NOMO-1 treated with DMSO at 0.1 percent for 48 hours (cell line): Measurements from ENCODE around the gene NEK6.
A peak's percentile ranks its signal among the peaks of the same experiment; 100 is the strongest.

Source experiments
- DNase-seq: peaks from one replicate; lab custom pipeline; 2025; ENCODE audit not compliant: unreplicated experiment; lab: John Stamatoyannopoulos, UW

NEK6 gene

DNA sequence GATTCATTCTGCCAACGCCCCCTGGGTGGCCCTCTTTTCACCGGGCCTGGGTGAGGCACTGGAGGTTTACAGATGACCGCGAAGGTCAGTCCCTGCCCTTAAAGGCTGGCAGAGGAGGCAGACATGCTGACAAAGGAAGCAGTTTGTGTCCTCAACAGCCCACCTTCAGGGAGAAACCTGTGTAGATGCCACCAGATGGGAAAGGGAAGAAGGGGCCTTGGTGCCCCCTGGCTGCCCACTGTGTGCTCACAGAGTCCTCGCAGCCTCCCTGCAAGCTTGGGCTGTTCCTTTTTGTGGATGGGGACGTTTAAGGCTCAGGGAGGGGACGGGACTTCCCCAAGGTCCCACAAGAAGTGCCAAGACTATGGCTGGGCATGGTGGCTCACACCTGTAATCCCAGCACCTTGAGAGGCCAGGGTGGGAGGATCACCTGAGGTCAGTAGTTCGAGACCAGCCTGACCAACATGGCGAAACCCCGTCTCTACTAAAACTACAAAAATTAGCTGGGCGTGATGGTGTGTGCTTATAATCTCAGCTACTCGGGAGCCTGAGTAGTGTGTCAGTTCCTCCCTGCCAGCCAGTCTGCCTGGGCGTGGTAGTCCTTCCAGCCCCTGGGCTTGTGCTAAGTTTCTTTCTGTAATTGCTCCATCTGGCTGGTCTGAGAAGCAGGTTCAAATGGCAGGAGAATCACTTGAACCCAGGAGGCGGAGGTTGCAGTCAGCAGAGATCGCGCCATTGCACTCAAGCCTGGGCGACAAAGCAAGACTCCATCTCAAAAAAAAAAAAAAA is 36.2 kb downstream of the NEK6 start:
- peak; percentile 34 for DNase-seq

DNA sequence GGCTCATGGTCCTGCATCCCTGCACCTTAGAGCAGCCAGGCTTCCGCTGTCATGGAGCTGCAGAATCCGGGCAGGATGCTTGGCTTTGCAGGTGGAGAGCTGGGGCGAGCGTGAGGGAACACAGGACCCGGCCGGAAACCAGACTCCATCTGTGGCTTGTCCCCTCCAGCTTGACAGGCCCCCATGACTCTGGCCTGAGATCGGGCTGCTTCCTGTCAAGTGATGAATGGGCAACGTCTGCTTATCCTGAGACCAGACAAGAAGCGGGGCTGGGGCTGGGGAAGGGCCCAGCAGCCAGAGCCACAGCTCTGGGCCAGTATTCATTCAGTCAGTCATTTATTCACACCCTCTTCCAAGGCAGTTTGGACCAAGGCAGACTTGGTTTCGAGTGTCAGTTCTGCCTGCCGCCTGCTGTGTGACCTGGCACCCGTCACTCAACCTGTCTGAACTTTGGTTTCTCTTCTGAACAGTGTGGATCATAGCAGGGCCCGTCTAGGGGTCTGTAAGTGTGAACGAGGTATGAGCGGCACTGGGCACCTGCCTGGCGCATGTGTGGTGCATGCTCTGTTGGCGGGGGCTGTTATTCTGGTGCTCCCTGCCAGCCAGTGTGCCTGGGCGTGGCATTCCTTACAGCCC is 37.5 kb downstream of the NEK6 start:
- DNase-seq: no peak

DNA sequence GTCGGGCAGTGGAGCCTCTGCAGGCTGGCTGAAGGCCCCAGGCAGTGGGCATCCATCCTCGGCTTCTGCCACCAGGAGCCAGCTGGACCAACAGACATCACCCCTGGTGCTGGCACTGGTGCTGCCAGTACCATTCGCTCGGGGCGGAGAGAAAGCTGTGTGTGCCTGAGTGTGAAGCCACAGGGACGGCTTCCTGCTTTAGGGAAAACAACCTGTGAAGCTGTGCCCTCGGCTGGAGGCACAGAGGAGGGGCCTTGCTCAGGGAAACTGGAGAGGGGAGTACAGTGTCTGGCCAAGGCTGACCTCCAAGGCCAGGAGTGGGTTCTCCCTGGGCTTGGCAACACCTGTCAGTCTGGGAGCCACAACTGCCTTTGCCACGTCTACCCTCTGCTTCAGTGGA is 38.3 kb downstream of the NEK6 start:
- DNase-seq: no peak

DNA sequence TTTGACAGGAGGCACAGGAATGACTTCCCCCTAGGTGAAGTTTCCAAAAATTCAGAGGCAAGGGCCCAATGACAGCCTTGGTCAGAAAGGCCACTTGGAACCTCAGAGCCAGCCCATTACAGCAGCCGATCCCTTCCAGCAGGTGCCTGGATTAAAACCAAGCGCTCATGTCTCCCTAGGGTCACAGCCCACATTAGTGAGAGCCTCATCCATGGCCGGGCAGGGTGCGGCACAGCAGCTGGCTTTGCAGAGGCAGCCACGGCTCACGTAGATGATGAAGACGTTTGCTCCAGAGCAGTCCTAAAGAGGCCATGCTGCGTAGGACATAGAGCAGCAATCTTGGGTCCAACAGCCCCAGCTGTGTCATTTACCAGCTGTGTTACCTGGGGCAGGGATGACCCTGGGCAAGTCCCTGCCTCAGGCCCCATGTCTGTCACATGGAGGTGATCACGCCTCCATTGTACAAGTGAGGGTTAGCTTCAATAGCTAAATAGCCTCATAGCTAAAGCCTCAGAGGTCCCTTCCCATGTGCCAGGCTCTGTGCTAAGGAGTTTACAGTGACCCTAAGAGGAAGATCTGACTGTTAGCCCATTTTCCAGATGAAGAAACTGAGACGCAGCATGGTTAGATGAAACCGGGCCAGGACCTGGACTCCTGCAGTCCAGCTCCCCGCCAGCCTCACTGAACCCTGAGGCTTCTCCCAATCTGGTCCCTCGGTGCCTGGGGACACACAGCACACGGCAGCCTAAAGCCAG is 39.2 kb downstream of the NEK6 start:
- no peak for DNase-seq

DNA sequence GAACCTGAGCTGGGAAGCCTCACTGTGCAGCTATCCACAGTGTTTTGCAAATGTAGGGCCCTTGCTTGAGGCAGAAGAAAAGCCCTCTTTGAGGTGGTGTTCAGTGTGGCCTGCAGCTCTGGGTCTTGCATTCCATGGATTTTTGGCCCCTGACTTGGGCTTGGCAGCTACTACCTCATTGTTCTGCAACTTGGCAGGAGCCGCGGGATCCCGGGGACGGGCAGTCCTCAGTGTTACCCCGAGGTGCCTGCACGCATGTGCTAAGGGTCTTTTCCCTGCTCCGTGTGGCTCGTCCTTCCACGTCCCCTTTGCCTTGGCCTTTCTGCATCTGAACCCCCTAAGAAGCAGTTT is 39.8 kb downstream of the NEK6 start:
- no peak for DNase-seq

DNA sequence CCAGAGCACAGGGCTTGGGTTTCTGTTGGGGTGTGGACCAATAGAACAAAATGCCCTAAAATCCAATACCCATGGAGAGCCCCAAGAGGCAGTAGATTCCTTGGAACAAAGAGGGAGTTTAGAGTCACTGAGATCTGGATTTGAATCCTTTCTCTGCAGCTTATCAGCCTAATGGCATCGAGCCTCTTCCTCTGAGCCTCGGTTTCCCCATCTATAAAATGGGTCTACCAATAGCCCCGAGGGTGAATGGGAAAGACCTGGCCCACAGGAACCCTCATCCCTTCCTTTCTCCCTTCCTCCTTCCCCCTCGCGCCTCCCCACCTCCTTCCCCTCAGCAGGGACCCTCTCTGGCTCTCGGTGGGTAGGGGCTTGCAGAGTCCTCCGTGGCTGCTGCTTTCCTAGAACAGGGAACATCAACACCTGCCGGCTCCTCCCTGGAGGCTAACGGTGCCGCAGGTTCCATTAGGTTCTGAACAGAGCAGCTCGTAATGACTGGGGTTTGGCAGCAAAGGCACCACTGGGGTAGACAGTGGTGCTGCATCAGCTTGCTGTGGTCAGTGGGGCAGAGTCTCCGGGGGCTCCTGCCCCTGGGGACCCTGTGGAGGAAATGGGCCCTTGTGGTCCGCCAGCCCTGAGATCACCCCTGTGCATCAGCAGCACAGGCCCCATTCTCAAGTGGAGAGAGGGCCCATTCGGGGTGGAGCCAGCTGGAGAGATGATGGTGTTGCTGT is 40.3 kb downstream of the NEK6 start:
- DNase-seq: no peak

DNA sequence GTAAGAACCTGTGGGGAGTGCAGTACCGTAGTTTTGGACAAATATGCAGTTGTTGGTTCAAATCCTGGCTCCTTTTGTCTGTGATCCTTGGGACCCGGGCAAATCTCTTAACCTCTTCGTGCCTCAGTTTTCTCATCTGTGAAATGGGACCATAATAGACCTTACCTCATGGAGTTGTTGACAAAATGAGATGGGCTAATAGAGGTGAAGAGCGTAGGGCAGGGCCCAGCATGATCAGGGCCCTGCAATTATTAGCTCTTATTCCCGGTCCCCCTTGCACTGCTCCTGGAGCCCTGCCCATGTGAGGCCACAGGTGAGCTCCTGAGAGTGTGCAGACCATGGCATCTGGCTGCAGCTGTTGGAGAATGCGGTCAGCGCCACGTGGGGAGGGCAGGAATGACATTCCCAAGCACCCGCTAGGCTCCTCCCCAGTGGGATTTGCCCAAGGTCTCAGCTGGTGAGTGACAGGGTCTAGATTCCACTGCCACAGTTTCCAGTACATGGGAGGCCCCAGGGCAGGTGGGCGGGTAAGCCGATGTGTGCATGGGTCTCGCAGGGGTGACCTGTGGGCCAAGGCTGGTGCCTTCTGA is 41.0 kb downstream of the NEK6 start:
- no peak for DNase-seq

DNA sequence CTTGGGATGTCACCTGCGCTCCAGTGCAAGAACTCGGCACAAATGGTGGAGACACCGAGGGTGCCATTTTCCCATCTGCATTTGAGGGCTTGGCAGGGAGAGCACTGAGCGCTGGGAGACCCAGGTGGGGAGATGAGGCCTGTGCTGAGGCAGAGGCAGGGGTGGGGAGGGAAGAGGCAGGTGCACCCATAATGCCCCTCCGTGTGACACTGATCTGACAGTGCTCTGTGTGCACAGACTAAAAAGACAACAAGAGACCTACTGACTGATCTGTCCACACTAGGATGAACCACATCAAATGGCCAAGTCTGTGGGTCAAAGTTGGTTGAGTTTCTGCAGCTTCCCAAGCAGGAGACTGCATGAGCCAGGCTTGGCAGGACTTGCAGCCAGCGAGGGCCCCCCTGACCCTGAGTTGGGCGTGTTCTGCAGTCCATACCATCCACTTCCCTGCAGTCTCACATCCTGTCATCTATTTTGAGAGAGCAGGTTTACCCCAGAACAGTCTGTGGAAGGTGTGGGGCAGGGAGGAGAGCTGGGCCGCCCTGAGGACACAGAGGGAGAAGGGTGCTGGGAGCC is 41.9 kb downstream of the NEK6 start:
- no peak for DNase-seq

DNA sequence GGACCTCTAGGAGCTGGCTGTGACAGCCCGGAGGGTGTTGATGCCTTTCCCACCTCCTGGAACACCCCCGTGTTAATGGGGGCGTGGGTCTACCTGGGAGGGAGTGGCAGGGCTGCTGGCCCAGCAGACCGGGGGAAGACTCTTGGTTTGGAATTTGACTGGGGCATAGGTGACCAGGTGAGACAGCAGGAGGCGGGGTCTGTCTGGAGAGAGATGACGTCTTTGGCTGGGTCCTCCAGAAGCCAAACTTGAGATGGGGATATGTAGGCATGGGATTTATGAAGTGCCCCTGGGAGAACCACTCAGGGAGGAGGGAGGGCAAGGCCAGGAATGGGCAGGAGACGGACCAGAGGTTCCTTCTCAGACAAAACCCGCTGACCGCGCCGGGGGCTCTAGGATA is 42.6 kb downstream of the NEK6 start:
- DNase-seq: no peak

DNA sequence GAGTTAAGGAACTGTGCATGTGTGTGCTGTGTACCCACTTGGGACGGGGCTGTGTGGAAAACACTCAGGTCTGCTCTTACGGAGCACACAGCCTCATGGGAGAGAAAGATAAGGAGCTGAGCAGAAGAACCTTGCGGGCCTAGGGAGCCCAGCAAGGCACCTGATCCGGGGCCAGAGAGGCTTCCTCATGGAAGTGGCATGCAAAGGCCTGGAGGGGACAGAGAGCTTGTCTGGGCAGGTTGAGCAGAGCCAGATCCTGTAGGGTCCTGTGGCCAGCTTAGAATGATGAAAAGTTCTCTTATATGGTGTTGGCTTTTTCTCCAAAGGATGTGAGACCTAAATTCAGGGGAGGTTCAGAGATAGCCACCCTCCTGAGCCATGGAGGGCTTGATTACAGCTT is 45.2 kb downstream of the NEK6 start:
- DNase-seq: no peak

DNA sequence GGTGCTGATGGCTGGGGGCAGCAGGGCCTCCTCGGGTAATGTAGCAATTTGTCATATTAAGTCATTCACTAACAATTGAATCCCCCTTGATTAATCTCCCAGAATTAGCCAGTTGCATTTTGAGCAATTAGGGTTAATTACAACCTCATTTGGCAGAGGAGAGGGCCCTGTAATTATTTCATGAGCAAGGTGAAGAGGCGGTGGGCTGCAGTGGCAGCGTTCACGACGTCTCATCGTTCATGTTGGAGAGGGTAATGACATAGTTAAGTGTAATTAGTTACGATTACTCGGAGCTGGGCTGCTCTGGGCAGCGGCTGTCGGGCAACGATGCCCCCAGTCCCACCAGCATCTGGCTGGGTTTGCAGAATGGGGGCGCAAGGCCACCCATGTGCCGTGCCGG is 46.0 kb downstream of the NEK6 start:
- DNase-seq: no peak

DNA sequence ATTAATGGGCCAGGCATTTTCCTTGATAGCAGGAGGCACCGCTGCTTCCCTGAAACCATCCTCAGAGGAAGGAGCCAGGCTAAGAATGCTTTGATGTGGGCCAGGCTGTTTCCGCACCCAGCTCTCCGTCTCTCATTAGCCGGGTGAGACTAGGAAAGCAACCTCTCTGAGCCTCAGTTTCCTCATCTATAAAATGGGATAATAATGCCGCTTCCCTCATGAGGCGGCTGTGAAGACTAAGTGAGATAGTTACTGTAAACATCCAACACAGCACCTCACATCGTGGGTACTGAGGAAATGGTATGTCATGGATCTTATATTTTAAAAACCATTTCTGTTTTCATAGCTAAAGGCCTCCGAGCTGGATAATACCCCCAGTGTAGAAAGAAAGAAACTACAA is 46.5 kb downstream of the NEK6 start:
- DNase-seq: no peak

DNA sequence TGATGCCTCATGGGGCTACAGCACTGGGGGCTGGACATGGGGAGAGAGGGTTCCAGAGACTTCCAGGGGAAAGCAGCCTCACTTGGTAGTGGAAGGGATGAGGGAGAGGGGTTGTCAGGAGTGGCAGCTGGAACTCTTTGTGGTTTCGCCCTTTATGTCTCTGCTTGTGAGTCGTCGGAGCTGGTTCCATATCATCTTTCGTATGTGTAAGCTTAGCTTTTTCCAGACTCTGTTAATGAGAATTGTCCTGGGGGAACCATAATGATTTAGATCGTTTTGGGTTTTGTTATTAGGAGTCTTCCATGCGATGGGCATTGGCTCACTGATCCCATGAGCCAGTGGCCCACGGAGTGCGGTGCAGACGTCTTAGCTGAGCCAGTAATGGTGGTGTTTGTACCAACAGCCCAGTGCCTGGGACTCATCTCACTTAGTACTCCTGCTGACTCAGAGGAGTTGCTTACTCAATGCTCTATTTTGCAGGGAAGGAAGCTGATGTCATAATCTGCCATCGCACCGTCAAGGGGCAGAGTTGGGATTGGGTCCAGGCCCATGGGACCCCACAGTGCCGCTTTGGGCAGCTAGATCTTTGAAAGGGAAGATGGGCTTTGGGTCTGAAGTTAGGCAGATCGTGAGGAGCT is 48.5 kb downstream of the NEK6 start:
- DNase-seq: peak; percentile 13

DNA sequence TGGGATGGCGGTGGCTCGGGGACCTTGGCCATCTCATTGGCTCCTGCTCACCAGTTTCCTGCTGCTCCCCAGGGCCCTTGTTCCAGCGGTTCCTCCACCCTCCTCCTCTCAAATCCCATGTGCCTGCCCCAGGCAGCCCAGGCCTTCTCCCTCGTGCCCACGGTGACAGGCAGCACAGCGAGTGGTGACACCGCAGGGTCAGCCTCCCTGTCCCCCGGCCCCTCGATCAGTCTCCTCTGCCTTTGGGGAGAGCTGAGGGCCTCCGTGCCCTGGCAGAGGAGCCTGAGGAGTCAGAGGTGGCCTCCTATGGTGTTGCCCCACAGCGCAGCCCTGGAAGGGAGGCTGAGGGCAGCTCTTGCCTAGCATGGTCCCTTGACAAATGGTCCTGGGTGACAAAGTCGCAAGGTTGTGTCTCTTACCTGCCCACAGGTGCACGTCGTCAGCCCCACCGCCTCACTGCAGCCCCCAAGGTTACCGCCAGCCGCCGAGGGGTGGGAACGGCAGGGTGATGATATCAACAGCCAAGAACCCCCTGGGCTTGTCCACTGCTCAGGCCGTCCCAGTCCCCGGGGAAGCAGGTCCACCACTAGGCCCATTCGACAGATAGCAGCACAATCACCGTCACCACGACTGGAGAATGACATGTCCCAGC is 49.8 kb downstream of the NEK6 start:
- DNase-seq: no peak

DNA sequence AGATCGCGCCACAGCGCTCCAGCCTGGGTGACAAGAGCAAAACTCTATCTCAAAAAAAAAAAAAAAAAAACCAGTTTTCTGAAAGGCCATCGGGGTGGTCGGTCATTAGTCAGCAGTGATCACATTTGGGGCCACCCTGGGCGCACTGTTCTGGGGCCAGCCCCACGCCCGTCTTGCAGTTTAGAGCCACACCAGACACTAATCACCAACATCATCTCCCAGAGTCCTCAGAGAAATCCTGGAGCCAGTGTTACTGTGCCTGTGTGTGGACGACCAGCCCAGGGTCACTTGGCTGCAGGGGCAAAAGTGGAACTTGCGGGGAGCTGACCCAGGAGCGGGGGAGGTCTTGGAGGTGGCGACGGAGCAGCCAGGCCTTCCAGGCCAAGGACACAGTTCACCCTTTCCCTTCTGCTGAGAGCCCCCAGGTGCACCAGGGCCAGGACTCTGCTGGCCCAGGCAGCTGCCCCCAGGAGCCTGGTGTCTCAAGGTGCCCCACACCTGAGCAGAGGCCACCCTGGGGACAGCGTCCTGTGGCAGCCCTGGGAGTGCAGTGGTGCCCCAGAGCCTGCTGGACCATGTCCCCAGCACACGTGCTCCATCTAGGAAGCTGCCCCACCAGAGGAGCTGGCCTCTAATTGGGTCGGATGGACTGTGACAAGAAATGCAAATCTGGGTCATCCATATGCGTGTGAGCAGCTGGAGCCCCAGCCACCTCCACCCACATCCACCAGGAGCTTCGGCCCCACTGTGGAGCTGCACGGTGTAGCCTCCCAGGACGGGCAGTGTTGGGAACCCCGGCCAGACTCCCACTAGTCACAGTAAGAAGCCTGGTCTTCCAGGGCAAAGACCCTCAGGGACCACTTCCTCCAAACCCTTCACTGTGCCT is 51.1 kb downstream of the NEK6 start:
- no peak for DNase-seq

DNA sequence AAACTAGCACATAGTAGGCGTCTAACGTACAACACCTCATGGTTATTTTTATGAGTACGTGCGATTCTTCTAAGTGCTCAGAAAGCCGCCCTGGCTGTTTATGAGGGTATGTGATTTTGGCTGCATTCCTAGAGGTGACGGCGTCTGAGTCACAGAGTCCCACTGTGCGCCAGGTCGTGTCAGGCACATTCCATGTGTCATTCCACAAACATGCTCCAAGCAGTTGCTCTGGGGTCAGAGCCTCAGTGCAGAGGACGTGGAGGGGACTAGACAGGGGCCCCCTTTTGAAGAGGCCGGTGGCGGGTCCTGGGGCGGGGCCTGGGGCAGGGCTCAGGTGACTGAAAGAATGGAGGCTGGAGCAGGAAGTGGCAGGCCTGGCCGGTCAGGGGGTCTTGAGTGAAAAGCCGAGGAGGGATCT is 51.9 kb downstream of the NEK6 start:
- no peak for DNase-seq

DNA sequence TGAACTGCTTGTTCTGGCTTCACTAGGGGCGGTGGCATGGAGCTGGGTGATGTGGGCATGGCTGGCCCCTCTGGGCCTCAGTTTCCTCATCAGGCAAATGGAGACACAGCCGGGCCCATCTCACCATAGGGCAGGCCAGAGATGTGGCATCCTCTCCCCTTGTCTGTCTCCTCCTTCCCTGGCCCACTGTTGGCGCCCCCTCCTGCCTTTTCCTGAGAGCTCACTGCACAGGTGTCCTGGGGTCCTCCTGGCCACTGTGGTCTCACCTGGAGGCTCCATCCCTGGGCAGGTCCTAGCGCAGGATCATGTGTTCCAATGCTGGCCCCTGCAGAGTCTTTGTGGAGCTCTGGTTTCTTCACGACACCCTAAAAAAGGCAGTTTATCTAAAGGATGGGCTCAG is 53.5 kb downstream of the NEK6 start:
- no peak for DNase-seq

DNA sequence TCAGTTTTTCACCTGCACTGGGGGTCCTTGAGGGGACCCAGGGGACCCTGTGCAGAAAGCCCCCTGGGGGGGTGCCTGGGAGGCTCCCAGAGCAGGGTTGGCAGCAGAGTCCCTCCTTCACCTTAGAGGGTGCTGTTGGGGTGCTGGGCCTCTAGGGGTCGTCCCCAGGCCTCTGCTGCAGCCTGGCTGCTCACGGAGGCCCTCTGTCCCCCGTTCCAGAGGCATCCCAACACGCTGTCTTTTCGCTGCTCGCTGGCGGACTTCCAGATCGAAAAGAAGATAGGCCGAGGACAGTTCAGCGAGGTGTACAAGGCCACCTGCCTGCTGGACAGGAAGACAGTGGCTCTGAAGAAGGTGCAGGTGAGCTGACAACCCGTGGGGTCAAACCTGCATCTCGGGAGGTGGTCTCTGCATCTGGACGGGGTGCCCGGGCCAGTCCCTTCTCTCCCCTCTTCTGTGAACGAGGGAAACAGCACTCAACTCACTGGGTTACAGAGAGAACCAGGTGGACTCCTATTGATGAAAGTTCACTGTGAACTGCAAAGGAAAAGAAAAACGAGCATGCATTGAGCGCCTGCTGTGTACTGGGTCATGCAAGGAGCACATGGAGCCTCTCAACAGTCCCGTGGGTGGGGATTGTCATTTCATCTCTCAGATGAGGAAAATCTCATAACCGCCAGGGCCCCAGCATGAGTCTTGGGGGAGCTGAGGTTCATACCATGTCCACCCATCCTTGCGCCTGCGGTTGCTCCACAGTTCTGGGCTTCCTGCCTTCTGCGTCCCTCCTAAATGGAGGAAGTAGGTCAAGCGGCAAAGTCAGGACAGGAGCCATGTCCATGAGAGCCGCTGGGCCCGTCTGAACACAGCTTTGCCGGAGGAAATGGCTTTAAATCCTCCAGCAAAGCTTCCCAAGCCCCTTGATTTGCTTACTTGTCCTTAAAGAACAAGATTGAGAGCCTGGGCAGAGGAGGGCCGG is 54.8 kb downstream of the NEK6 start:
- DNase-seq: no peak
